Fibroblast of the aortic adventitia (primary cell): ENCODE data around the gene ZNF45. TPM values are rescaled to one million over a fixed set of nuclear protein-coding genes. Genes with fewer than 3 reads are reported as not detected.

ENCODE experiments used
- DNase-seq: peaks from one replicate; pipeline ENCODE4 v3.0.0-alpha.2; 2010; ENCODE audit warnings: low read depth
- H3K4me3 ChIP-seq: 2 replicates; pipeline ENCODE4 v1.5.1; 2011; ENCODE audit warnings: low read depth, mild to moderate bottlenecking, control low read depth, low read length, moderate library complexity
- total RNA-seq: library from RNA; depleted of rRNA; stranded (reverse); fragments of >200 nt; gene quantifications from 2 replicates; pipeline ENCODE4 v1.2.3, GENCODE V29; 2012; ENCODE audit warnings: low replicate concordance
- TF ChIP-seq, protein P1 (sequence below): IDR thresholded peaks from 2 replicates; pipeline ENCODE4 v1.5.1; 2011; ENCODE audit warnings: mild to moderate bottlenecking, low read length, control low read depth, inconsistent platforms; ENCODE audit not compliant: insufficient read depth

The ZNF45 gene
- total RNA-seq, result 5.6 and 18.6 TPM in 2 replicates

DNA sequence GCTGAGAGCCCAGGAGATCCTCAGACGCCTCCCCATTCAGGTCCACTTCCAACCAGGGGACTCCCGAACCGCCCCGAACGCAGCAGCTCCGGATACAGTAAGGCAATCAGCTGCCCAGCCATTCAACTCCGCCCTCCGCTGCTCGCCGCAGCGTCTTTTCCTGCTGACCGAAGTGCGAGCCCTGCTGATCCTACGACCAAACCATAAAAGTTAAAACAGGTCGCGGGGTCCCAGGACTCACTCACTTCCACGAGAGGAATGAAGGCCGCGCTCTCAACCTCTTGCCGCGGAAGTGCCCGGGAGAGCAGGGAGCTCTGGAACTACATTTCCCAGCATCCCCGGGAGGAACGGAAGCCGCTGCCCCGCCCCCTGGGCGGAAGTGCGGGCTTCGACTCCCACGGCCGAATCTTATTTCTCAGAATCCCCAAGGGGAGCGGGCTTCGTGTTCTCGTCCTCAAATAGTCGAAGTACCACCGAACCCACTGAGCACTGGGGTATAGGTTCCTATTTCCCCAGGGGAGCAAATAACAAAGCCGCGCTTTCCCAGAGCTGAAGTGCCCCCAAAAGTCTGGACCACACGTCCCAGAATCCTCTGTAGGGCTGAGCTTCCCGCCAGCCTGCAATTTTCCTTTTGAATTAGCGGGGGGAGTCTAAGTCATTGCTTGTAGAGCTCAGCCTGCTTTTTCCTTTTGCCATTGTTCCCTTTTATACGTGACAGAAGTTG is at the start of gene ZNF45:
Gene ZNF45 (minus strand): TSS at position 298 of the 724 bp plus-strand sequence. CDS start 13,097 bp downstream, outside the sequence.
- DNase-seq, result peak; percentile 87
- peak within 1 kb of the TSS; percentile 81 for H3K4me3 ChIP-seq
- TF ChIP-seq, protein P1, sequence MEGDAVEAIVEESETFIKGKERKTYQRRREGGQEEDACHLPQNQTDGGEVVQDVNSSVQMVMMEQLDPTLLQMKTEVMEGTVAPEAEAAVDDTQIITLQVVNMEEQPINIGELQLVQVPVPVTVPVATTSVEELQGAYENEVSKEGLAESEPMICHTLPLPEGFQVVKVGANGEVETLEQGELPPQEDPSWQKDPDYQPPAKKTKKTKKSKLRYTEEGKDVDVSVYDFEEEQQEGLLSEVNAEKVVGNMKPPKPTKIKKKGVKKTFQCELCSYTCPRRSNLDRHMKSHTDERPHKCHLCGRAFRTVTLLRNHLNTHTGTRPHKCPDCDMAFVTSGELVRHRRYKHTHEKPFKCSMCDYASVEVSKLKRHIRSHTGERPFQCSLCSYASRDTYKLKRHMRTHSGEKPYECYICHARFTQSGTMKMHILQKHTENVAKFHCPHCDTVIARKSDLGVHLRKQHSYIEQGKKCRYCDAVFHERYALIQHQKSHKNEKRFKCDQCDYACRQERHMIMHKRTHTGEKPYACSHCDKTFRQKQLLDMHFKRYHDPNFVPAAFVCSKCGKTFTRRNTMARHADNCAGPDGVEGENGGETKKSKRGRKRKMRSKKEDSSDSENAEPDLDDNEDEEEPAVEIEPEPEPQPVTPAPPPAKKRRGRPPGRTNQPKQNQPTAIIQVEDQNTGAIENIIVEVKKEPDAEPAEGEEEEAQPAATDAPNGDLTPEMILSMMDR, result no peak

DNA sequence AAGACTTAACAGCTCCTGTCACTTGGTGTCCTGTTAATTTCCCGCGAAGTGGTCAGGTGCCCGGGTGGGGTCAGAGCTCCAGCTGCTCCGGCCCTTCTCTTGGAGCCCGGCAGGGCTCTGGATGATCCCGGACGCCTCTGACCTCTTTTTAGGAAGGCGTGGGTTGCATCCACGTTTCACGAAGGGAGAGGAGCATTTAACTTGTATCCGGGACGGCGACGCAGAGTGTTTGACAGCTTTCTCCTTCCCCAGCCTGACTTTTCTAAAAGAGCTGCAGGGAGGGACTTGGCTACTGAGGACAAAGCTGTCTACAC is 49.6 kb upstream of the ZNF45 start:
- no peak for DNase-seq
- TF ChIP-seq, protein P1, result no peak
- H3K4me3 ChIP-seq, result peak overlapping the region; percentile 91

DNA sequence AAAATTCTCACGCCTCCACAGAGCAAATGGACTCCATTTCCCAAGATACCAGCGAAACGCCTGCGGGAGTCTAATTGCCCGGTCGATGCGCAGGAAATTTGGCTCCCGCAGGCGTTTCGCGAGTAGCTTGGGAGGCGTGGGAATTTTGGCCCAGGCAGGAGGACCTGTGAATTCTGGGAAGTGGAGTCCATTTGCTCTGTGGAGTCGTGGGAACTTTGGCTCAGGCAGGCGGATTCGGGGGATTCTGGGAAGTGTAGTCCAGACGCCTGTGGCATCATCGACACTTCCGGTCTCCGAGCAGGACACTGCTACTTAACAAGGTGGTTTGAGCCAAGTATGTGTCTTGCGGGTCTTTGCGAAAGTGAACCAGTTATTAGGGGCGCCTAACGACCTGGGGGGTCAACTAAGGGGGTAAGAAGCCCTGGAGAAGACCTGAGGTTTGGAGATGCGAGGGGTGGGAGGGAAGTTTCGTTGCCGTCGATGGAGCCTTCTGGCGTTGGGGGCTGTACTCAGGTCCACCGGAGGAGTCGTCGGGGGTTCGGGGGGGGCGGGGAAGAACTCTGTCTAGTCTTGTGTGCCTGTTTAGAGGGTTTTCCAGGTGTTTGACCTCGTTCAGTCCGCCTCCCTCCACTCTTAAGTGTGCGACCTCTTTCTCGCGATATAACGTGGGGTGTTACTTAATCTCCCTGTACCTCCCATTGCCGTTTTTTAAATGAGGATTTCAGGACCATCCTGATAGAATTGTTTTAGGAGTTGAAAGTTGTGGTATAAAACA is 49.0 kb upstream of the ZNF45 start, which contains the start of gene ZNF155:
Gene ZNF155 (plus strand): TSS at position 277 of the 775 bp plus-strand sequence. CDS start 4,356 bp downstream, outside the sequence.
- TF ChIP-seq, protein P1, result no peak
- peak; percentile 97 for DNase-seq
- peak within 1 kb of the TSS; percentile 91 for H3K4me3 ChIP-seq

DNA sequence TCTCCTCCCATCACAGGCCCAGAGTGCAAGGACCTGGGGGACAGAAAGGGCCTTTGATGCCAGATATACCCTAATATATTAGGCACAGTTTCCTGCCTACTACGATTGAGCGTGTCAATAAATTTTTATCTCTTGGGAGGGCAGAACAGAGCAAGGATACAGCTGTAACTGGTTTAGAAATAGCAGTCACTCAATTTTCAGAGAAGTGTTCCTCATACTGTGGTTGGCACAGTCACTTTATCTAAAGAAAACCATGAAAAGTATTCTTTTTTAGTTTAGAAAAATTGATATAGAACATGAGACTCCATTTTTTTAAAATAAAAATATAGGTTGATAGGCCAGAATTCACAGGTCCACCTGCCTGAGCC is 48.4 kb upstream of the ZNF45 start:
- DNase-seq, result no peak
- TF ChIP-seq, protein P1, result no peak
- H3K4me3 ChIP-seq, result peak overlapping the region; percentile 55

DNA sequence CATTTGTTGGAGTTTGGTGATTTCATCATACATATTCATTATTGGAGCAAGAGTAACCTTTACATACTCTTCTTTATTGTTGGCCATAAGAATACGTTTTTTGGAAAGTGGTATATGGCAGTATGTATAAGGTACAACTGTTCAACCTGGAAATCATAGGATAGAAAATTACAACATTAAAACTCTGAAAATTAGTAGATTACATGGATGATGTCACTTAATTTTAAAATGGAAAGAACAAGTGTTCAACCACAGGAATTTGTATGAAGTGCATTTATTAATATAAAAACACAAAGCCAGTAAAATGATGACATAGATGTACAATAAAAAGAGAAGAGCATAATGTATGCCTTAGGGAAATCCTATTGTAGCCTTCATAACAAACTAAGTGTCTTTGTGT is 41.6 kb upstream of the ZNF45 start:
- TF ChIP-seq, protein P1, result no peak
- no peak for DNase-seq
- no peak overlapping the region for H3K4me3 ChIP-seq

DNA sequence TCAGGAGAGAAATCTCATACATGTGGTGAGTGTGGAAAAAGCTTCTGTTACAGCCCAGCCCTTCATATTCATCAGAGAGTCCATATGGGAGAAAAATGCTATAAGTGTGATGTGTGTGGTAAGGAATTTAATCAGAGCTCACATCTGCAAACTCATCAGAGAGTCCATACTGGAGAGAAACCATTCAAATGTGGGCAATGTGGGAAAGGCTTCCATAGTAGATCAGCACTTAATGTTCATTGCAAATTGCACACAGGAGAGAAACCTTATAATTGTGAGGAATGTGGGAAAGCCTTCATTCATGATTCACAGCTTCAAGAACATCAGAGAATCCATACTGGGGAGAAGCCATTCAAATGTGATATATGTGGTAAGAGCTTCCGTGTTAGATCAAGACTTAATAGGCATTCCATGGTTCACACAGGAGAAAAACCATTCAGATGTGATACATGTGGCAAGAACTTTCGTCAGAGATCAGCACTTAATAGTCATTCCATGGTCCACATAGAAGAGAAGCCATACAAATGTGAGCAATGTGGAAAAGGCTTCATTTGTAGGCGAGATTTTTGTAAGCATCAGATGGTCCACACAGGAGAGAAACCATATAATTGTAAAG is 31.1 kb upstream of the ZNF45 start:
- no peak overlapping the region for H3K4me3 ChIP-seq
- TF ChIP-seq, protein P1, result no peak
- peak; percentile 2 for DNase-seq
